ENCODE measurements around the gene UBASH3A. TPM values are rescaled to one million over a fixed set of nuclear protein-coding genes. Genes with fewer than 3 reads are reported as not detected.

Gene UBASH3A
- polyA plus RNA-seq, 3 donors: not detected

GRCh38 chr21:42413093-42413492 is 9.4 kb downstream of the UBASH3A start:
- H3K27ac Mint-ChIP-seq: no peak overlapping the region
- Histone ChIP-seq H3K27me3 (ENCODE audit: control insufficient read depth in 2 of 2, insufficient read depth in 2 of 2, low read length in 2 of 2) (no peaks in the 10 kb centered on the region), H3K4me2 (replicated peaks; ENCODE audit: extremely low read depth, low read length, poor library complexity, severe bottlenecking) (no peak overlapping the region), H3K4me1 (ENCODE audit: control insufficient read depth in 1 of 2, insufficient read depth in 2 of 2, low read length in 2 of 2) (no peaks in the 10 kb centered on the region), H3K9ac (ENCODE audit: insufficient read depth, low read length, poor library complexity, severe bottlenecking) (no peak overlapping the region), H3K4me3 (replicated peaks in 1 of 3; ENCODE audit: low read depth in 2 of 3, low read length in 3 of 3) (no peak overlapping the region), H4K20me1 (ENCODE audit: insufficient read depth, low read length) (no peaks in the 10 kb centered on the region), H3K36me3 (replicated peaks in 1 of 2; ENCODE audit: control insufficient read depth in 1 of 2, insufficient read depth in 2 of 2, low read length in 2 of 2) (no peaks in the 10 kb centered on the region), H2AFZ (ENCODE audit: insufficient read depth, low read depth, low read length, poor library complexity, severe bottlenecking) (no peak overlapping the region), H3K27ac (ENCODE audit: low read depth in 1 of 2, low read length in 2 of 2) (no peak overlapping the region), H3K9me3 (replicated peaks in 1 of 2; ENCODE audit: control insufficient read depth in 1 of 2, insufficient read depth in 1 of 2, low read length in 2 of 2) (no peaks in the 10 kb centered on the region), H3K79me2 (ENCODE audit: insufficient read depth, low read length) (no peaks in the 10 kb centered on the region)
- 96% methylated on average over 13 of the region's 14 CpGs for WGBS (ENCODE audit: insufficient coverage)
- H3K4me3 Mint-ChIP-seq: no peak overlapping the region
- DNase-seq: no peak
- peaks cover 1 to 4% (median 3%) of the 10 kb centered on the region in 3 donors for H3K27me3 Mint-ChIP-seq (ENCODE audit: low read depth in 3 of 3)
- no peak for TF ChIP-seq CTCF (IDR thresholded peaks at IDR 0.05)
- no peaks in the 10 kb centered on the region for H3K36me3 Mint-ChIP-seq
- intact Hi-C loops (cut with micrococcal nuclease): no loop called here
- peaks cover 4% of the 10 kb centered on the region for H3K4me1 Mint-ChIP-seq
- H3K9me3 Mint-ChIP-seq: no peaks in the 10 kb centered on the region

GRCh38 chr21:42413500-42413899 is 9.8 kb downstream of the UBASH3A start:
- H3K27ac Mint-ChIP-seq: no peak overlapping the region
- H3K36me3 ChIP-seq (replicated peaks in 1 of 2; ENCODE audit: control insufficient read depth in 1 of 2, insufficient read depth in 2 of 2, low read length in 2 of 2): no peaks in the 10 kb centered on the region
- no peaks in the 10 kb centered on the region for H3K36me3 Mint-ChIP-seq
- peaks cover 1 to 4% (median 3%) of the 10 kb centered on the region in 3 donors for H3K27me3 Mint-ChIP-seq (ENCODE audit: low read depth in 3 of 3)
- H3K4me3 ChIP-seq (replicated peaks in 1 of 3; ENCODE audit: low read depth in 2 of 3, low read length in 3 of 3): no peak overlapping the region
- H2AFZ ChIP-seq (ENCODE audit: insufficient read depth, low read depth, low read length, poor library complexity, severe bottlenecking): no peak overlapping the region
- intact Hi-C loops (cut with micrococcal nuclease): no loop called here
- H3K27me3 ChIP-seq (ENCODE audit: control insufficient read depth in 2 of 2, insufficient read depth in 2 of 2, low read length in 2 of 2): no peaks in the 10 kb centered on the region
- no peak overlapping the region for H3K27ac ChIP-seq (ENCODE audit: low read depth in 1 of 2, low read length in 2 of 2)
- H3K9me3 ChIP-seq (replicated peaks in 1 of 2; ENCODE audit: control insufficient read depth in 1 of 2, insufficient read depth in 1 of 2, low read length in 2 of 2): no peaks in the 10 kb centered on the region
- no peaks in the 10 kb centered on the region for H4K20me1 ChIP-seq (ENCODE audit: insufficient read depth, low read length)
- TF ChIP-seq CTCF (IDR thresholded peaks at IDR 0.05): no peak
- WGBS (ENCODE audit: insufficient coverage): 93% methylated on average over 3 of the region's 4 CpGs
- no peaks in the 10 kb centered on the region for H3K9me3 Mint-ChIP-seq
- H3K9ac ChIP-seq (ENCODE audit: insufficient read depth, low read length, poor library complexity, severe bottlenecking): no peak overlapping the region
- H3K4me1 Mint-ChIP-seq: peaks cover 3% of the 10 kb centered on the region
- no peaks in the 10 kb centered on the region for H3K79me2 ChIP-seq (ENCODE audit: insufficient read depth, low read length)
- H3K4me2 ChIP-seq (replicated peaks; ENCODE audit: extremely low read depth, low read length, poor library complexity, severe bottlenecking): no peak overlapping the region
- DNase-seq: no peak
- no peak overlapping the region for H3K4me3 Mint-ChIP-seq
- no peaks in the 10 kb centered on the region for H3K4me1 ChIP-seq (ENCODE audit: control insufficient read depth in 1 of 2, insufficient read depth in 2 of 2, low read length in 2 of 2)
